H9 (cell line): ENCODE data around the gene HS6ST3. TPM values are rescaled to one million over a fixed set of nuclear protein-coding genes. Genes with fewer than 3 reads are reported as not detected.

Experiments used
- DNase-seq: peaks from one replicate; pipeline ENCODE4 v3.0.0-alpha.2; 2017
- H2AFZ ChIP-seq: one replicate; pipeline ENCODE4 v1.6.1; 2013; ENCODE audit warnings: mild to moderate bottlenecking, low read length, control low read depth, moderate library complexity
- H2AK5ac ChIP-seq: 2 replicates; pipeline ENCODE4 v1.6.1; 2013; ENCODE audit warnings: low read length, control low read depth, mixed read lengths; ENCODE audit not compliant: insufficient read length
- H2BK120ac ChIP-seq: one replicate; pipeline ENCODE4 v1.6.1; 2013; ENCODE audit warnings: low read depth, mild to moderate bottlenecking, low read length, control low read depth, inconsistent platforms; ENCODE audit not compliant: poor library complexity, severe bottlenecking
- H2BK12ac ChIP-seq: 2 replicates; pipeline ENCODE4 v1.6.1; 2013; ENCODE audit warnings: low read length, control low read depth, mixed read lengths, low read depth; ENCODE audit not compliant: insufficient read length
- H2BK15ac ChIP-seq: 2 replicates; pipeline ENCODE4 v1.6.1; 2013; ENCODE audit warnings: low read depth, low read length, control low read depth
- H2BK20ac ChIP-seq: one replicate; pipeline ENCODE4 v1.6.1; 2013; ENCODE audit warnings: low read depth, mild to moderate bottlenecking, low read length, control low read depth, inconsistent platforms; ENCODE audit not compliant: poor library complexity, severe bottlenecking
- H2BK5ac ChIP-seq: 2 replicates; pipeline ENCODE4 v1.6.1; 2013; ENCODE audit warnings: low read length, control low read depth, mixed read lengths; ENCODE audit not compliant: insufficient read length
- H3K14ac ChIP-seq: 2 replicates; pipeline ENCODE4 v1.6.1; 2013; ENCODE audit warnings: low read length, control low read depth; ENCODE audit not compliant: insufficient read depth
- H3K18ac ChIP-seq: 2 replicates; pipeline ENCODE4 v1.6.1; 2013; ENCODE audit warnings: low read depth, mild to moderate bottlenecking, mixed read lengths, low read length, control low read depth; ENCODE audit not compliant: insufficient read length
- H3K23ac ChIP-seq: 2 replicates; pipeline ENCODE4 v1.6.1; 2013; ENCODE audit warnings: low read length, control low read depth, mixed read lengths, low read depth; ENCODE audit not compliant: insufficient read length
- H3K23me2 ChIP-seq: 2 replicates; pipeline ENCODE4 v1.6.1; 2013; ENCODE audit warnings: low read depth, mild to moderate bottlenecking, mixed read lengths, low read length, control low read depth; ENCODE audit not compliant: insufficient read length, poor library complexity, severe bottlenecking
- H3K27ac ChIP-seq: 2 replicates; pipeline ENCODE4 v1.5.1; 2013; ENCODE audit warnings: low read length, control low read depth, mixed read lengths, low read depth; ENCODE audit not compliant: insufficient read length
- H3K27me3 ChIP-seq: 2 replicates; pipeline ENCODE4 v1.6.1; 2013; ENCODE audit warnings: low read length, control low read depth, inconsistent platforms; ENCODE audit not compliant: insufficient read depth
- H3K4ac ChIP-seq: 2 replicates; pipeline ENCODE4 v1.6.1; 2013; ENCODE audit warnings: low read depth, mild to moderate bottlenecking, control low read depth, inconsistent platforms, low read length, moderate library complexity
- H3K4me1 ChIP-seq: 2 replicates; pipeline ENCODE4 v1.6.1; 2013; ENCODE audit warnings: low read length, control low read depth, inconsistent platforms; ENCODE audit not compliant: insufficient read depth
- H3K4me2 ChIP-seq: 2 replicates; pipeline ENCODE4 v1.6.1; 2013; ENCODE audit warnings: low read length, control low read depth, mixed read lengths; ENCODE audit not compliant: insufficient read length, insufficient read depth
- H3K56ac ChIP-seq: 2 replicates; pipeline ENCODE4 v1.6.1; 2013; ENCODE audit warnings: low read depth, mild to moderate bottlenecking, mixed read lengths, low read length, control low read depth; ENCODE audit not compliant: insufficient read length
- H3K79me1 ChIP-seq: 2 replicates; pipeline ENCODE4 v1.6.1; 2013; ENCODE audit warnings: low read depth, mild to moderate bottlenecking, moderate library complexity, low read length, control low read depth, inconsistent platforms; ENCODE audit not compliant: insufficient read depth, poor library complexity, severe bottlenecking
- H3K79me2 ChIP-seq: 2 replicates; pipeline ENCODE4 v1.6.1; 2013; ENCODE audit warnings: low read length, control low read depth, inconsistent platforms; ENCODE audit not compliant: insufficient read depth
- H3K9ac ChIP-seq: 2 replicates; pipeline ENCODE4 v1.6.1; 2013; ENCODE audit warnings: low read length, control low read depth, mixed read lengths; ENCODE audit not compliant: insufficient read length; ENCODE audit errors: extremely low read depth
- H3K9me3 ChIP-seq: one replicate; pipeline ENCODE4 v1.6.1; 2013; ENCODE audit warnings: low read depth, low read length, inconsistent platforms; ENCODE audit not compliant: control insufficient read depth
- H3T11ph ChIP-seq: one replicate; pipeline ENCODE4 v1.6.1; 2013; ENCODE audit warnings: mild to moderate bottlenecking, low read length, control low read depth, inconsistent platforms
- H4K20me1 ChIP-seq: one replicate; pipeline ENCODE4 v1.6.1; 2013; ENCODE audit not compliant: control insufficient read depth, insufficient read length, insufficient read depth
- H4K5ac ChIP-seq: 2 replicates; pipeline ENCODE4 v1.6.1; 2013; ENCODE audit warnings: low read depth, mild to moderate bottlenecking, mixed read lengths, low read length, control low read depth; ENCODE audit not compliant: insufficient read length
- H4K8ac ChIP-seq: replicated peaks from 2 replicates; pipeline ENCODE4 v1.6.1; 2013; ENCODE audit warnings: low read length, control low read depth, mixed read lengths, low read depth; ENCODE audit not compliant: insufficient read length
- H4K91ac ChIP-seq: 2 replicates; pipeline ENCODE4 v1.6.1; 2013; ENCODE audit warnings: low read depth, mild to moderate bottlenecking, moderate library complexity, mixed read lengths, low read length, control low read depth; ENCODE audit not compliant: insufficient read length
- H3K27ac Mint-ChIP-seq, 3 experiments: 2 replicates in 2 of 3; 3 replicates in 1 of 3; pipeline ENCODE4 v1.8.0; 2020 to 2021; ENCODE audit warnings: mixed read lengths in 3 of 3, mild to moderate bottlenecking in 1 of 3, moderate library complexity in 1 of 3
- H3K27me3 Mint-ChIP-seq: 2 replicates; pipeline ENCODE4 v1.8.0; 2021; ENCODE audit warnings: low read depth, mild to moderate bottlenecking, moderate library complexity, mixed read lengths
- H3K36me3 Mint-ChIP-seq, 3 experiments: 2 replicates in 2 of 3; 3 replicates in 1 of 3; pipeline ENCODE4 v1.8.0; 2020 to 2021; ENCODE audit warnings: low read depth in 3 of 3, mixed read lengths in 3 of 3; ENCODE audit not compliant: insufficient read depth in 1 of 3
- H3K4me1 Mint-ChIP-seq, 2 experiments: 2 replicates each; pipeline ENCODE4 v1.8.0; 2020; ENCODE audit warnings: mixed read lengths in 2 of 2
- H3K4me3 Mint-ChIP-seq, 2 experiments: 2 replicates in 1 of 2; 3 replicates in 1 of 2; pipeline ENCODE4 v1.8.0; 2020 to 2021; ENCODE audit warnings: mild to moderate bottlenecking in 2 of 2, mixed read lengths in 2 of 2, moderate library complexity in 1 of 2
- H3K9me3 Mint-ChIP-seq, 2 experiments: 2 replicates in 1 of 2; 3 replicates in 1 of 2; pipeline ENCODE4 v1.8.0; 2020; ENCODE audit warnings: mild to moderate bottlenecking in 2 of 2, mixed read lengths in 2 of 2, moderate library complexity in 1 of 2
- CTCF ChIP-seq: fragments of 200-600 bp; sonication (generic); conservative IDR thresholded peaks from 3 replicates; pipeline ENCODE4 v1.8.0; 2021; ENCODE audit warnings: antibody characterized with exemption, mild to moderate bottlenecking
- WGBS: extraction: QIAGEN DNeasy Blood & Tissue Kit; methylation state at CpG from one replicate; pipeline ENCODE4 v1.1.7; 2013; ENCODE audit warnings: missing lambda C conversion rate, low lambda C conversion rate, mixed read lengths; ENCODE audit not compliant: insufficient read length; ENCODE audit errors: extremely low coverage; 5-methylcytosine and 5-hydroxymethylcytosine counted together
- total RNA-seq: library from RNA; stranded (reverse); gene quantifications from 2 replicates; pipeline ENCODE4 v1.2.1, GENCODE V29; 2021

HS6ST3 gene
- total RNA-seq, 1 experiment from 2014 or later: 0.44 TPM

GRCh38 chr13:96806746-96807145 is 716.8 kb downstream of the HS6ST3 start:
- no peak overlapping the region for H2BK5ac ChIP-seq
- H3K79me1 ChIP-seq: no peaks in the 10 kb centered on the region
- H3K9ac ChIP-seq: no peak overlapping the region
- H3K23ac ChIP-seq: no peak overlapping the region
- WGBS: no CpG with 5 or more reads among the region's 3 CpGs
- H3K36me3 Mint-ChIP-seq: no peaks in the 10 kb centered on the region; a peak in 1 of 7 replicates
- H3K27ac ChIP-seq: no peak overlapping the region
- no peaks in the 10 kb centered on the region for H3K27me3 Mint-ChIP-seq
- no peak overlapping the region for H3K4ac ChIP-seq
- no peaks in the 10 kb centered on the region for H4K20me1 ChIP-seq
- H2BK120ac ChIP-seq: no peak overlapping the region
- H3K18ac ChIP-seq: no peak overlapping the region
- H3K27me3 ChIP-seq: no peaks in the 10 kb centered on the region
- H3K79me2 ChIP-seq: no peaks in the 10 kb centered on the region
- H4K91ac ChIP-seq: no peak overlapping the region
- TF ChIP-seq CTCF: no peak
- peaks cover 0 to 3% of the 10 kb centered on the region in 2 experiments; a peak in 3 of 4 replicates for H3K4me1 Mint-ChIP-seq
- H3T11ph ChIP-seq: no peak overlapping the region
- no peak overlapping the region for H3K4me3 Mint-ChIP-seq
- DNase-seq: no peak
- no peak overlapping the region for H3K56ac ChIP-seq
- no peaks in the 10 kb centered on the region for H3K9me3 ChIP-seq
- no peak overlapping the region for H3K4me2 ChIP-seq
- no peak overlapping the region for H2BK12ac ChIP-seq
- H3K9me3 Mint-ChIP-seq: peaks cover 0 to 3% of the 10 kb centered on the region in 2 experiments; a peak in 2 of 5 replicates
- H2AK5ac ChIP-seq: no peak overlapping the region
- H4K8ac ChIP-seq: no peak overlapping the region
- no peak overlapping the region for H3K14ac ChIP-seq
- H3K23me2 ChIP-seq: no peaks in the 10 kb centered on the region
- H2BK15ac ChIP-seq: no peak overlapping the region
- no peaks in the 10 kb centered on the region for H3K4me1 ChIP-seq
- no peak overlapping the region for H2BK20ac ChIP-seq
- H2AFZ ChIP-seq: no peak overlapping the region
- no peak overlapping the region for H4K5ac ChIP-seq
- no peak overlapping the region for H3K27ac Mint-ChIP-seq
